Activated CD8-positive, alpha-beta memory T cell treated with anti-CD3 and anti-CD28 coated beads, Interleukin-2, amount 50 U/mL, for 1 hour (primary cell): ENCODE measurements around the gene SPATS1.
"Not testable (repeated sequence)": the region's sequence is repeated elsewhere in the genome, so short reads cannot be mapped to it uniquely, and the experiment has no call there.

Experiments
- DNase-seq: peaks from one replicate; pipeline ENCODE4 v3.0.0-alpha.2; 2020; ENCODE audit errors: extremely low read depth

The SPATS1 gene

DNA sequence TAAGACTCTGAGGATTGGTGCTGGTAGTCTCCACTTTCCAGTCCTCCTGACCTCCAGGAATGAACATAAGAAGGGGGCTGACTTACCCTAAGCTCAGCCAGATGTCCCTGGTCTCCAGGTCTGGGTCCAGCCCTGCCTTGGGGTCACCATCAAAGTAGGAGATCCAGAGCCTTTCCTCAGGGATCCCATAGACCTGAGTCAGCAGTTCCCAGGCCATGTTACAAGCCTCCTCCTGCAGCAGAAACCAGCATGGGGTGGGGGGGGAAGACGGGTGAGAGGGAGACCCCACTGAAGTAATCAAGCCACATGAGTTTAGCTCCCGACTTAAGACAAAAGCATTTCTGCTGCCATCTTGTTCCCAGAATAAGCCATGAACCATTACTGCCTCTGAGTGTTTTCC, 31.1 kb upstream of the SPATS1 start:
- DNase-seq = no peak

GRCh38 chr6:44311767-44312166, 30.7 kb upstream of the SPATS1 start:
- no peak for DNase-seq

GRCh38 chr6:44312901-44313788, 29.3 kb upstream of the SPATS1 start, which contains the start of gene AARS2:
TSS of gene AARS2 (minus strand) at chr6:44313347. CDS start at chr6:44313323, 24 bp downstream.
- DNase-seq = peak; percentile 72

DNA sequence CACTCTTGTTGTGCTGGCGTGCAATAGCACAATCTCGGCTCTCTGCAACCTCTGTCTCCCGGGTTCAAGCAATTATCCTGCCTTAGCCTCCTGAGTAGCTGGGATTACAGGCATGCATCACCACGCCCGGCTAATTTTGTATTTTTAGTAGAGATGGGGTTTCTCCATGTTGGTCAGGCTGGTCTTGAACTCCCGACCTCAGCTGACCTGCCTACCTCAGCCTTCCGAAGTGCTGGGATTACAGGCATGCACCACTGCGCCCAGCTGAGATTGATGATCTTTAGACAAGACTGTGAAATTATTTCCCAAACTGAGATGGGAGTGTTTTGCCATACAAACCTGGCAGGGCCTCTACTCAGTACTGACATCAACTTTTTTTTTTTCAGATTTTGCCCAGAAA, 27.8 kb upstream of the SPATS1 start:
- DNase-seq = not testable (repeated sequence)

DNA sequence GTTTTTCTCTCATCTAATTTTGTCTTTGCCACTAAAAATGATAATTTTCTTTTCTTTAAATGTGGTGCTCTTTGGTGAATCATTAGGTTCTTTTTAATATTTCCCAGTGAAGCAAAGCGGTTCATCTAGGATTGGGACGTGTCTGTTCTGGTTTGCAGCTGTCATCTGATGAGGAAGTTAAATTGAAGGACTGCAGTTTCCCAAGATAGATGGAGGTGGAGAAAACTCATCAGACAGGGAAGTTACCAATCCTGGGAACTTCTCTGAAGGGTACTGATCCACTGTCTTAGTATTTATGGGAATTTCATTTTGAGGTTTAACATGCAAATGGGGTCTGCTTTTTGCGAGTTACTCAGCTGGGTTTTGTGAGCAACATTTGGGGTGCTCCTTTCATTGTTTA, 26.9 kb upstream of the SPATS1 start:
- DNase-seq = no peak

- no peak for DNase-seq
Measured at GRCh38 chr6:44315951-44316350, 26.5 kb upstream of the SPATS1 start.

DNA sequence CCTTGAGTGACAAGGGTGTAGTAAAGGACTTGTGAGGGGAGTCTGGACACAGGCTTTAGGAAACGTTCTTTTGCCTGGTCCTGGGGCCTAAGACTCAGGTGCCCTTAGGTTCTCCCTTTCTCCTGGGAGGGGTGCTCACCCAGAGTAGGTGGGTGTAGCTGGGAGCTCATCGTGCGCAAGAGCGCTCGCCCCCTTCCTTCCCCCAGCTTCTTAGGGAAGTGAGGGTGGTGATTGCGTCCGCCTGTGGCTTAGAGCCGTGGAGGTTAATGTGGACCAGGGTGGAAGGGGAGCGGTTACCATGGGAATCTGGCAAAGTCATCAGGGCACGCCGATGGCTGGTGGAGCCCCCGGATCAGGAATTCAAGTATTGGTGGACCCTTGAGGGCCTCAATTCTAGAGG, 26.0 kb upstream of the SPATS1 start:
- no peak for DNase-seq

GRCh38 chr6:44317136-44317631, 25.3 kb upstream of the SPATS1 start:
- DNase-seq = not testable (repeated sequence)

GRCh38 chr6:44321210-44321609, 21.2 kb upstream of the SPATS1 start:
- no peak for DNase-seq

- no peak for DNase-seq
Measured at GRCh38 chr6:44327096-44327495, 15.4 kb upstream of the SPATS1 start.

- DNase-seq = no peak
Measured at GRCh38 chr6:44327760-44328159, 14.7 kb upstream of the SPATS1 start.

DNA sequence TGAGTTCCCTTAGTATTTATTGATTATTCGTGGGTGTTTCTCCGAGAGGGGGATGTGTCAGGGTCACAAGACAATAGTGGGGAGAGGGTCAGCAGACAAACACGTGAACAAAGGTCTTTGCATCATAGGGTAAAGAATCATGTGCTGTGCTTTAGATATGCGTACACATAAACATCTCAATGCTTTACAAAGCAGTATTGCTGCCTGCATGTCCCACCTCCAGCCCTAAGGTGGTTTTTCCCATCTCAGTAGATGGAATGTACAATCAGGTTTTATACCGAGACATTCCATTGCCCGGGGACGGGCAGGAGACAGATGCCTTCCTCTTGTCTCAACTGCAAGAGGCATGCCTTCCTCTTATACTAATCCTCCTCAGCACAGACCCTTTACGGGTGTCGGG, 14.2 kb upstream of the SPATS1 start:
- not testable (repeated sequence) for DNase-seq

GRCh38 chr6:44329858-44330257, 12.6 kb upstream of the SPATS1 start:
- no peak for DNase-seq

DNA sequence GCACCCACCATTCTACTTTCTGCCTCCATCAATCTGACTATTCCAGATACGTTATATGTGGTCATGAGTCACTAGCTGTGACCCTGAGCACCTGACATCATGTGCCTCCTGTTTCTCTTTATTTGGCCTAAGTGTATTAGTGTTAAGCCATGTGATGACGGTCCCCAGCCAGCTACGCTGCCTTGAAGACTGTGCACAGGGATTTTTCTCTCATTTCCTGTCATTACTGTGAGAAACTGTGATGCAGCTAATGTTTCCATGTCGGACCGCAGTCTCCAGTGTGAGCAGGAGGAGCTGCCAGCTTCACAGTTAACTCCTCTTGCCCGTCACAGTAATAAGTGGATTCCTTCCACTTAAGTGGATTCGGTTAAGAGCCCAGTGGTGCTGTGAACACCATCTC, 9.9 kb upstream of the SPATS1 start:
- no peak for DNase-seq

- DNase-seq = no peak
Measured at GRCh38 chr6:44333273-44333919, 9.1 kb upstream of the SPATS1 start.

- no peak for DNase-seq
Measured at GRCh38 chr6:44333942-44334341, 8.5 kb upstream of the SPATS1 start.

- no peak for DNase-seq
Measured at GRCh38 chr6:44335631-44336030, 6.8 kb upstream of the SPATS1 start.

DNA sequence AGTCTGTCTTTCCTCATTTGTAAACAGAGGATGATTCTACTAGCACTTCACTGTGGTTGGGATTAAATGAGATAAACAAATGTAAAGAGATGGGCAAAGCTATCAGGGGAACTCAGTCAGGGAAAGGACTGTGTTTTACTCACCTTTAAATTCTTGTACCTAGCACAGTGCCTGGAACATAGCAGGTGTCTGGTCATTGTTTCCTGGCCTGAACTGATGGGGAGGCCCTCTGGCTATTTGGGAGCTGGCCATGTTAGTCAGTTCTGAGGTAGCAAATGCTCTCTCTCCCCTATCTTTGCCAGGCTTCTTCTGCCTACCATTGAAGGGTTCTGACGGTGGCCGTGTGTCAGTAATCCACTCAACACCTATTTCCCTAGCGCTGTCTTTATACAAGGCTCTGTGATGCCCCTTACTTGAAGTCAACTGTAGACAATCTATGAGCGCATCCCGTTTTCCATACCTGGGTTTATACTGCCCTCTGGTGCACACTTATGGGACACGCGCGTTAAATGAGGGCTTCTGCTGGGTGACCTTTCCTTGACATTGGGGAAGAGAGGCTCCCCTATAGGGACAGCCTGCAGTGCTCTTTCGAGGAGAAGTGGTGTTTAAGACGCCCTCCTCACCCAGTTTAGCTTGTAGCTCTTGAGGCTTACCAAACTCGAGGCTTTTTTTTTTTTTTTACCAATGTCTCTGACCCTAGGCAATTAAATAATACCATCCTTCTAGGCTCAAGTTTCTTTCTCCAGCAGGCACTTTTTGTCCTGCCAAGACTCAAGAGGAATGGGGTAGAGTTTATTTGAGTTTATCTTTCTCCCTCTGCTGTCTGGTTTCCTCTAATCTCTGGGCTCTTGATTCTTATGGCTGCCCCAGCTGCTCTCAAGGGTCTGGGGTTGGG, 4.0 kb upstream of the SPATS1 start:
- peak; percentile 23 for DNase-seq

- DNase-seq = no peak
Measured at GRCh38 chr6:44339301-44339700, 3.1 kb upstream of the SPATS1 start.

- DNase-seq = no peak
Measured at GRCh38 chr6:44339763-44340625, 2.5 kb upstream of the SPATS1 start.
